ENCODE results near the gene ITM2B. TPM values are rescaled to one million over a fixed set of nuclear protein-coding genes. Genes with fewer than 3 reads are reported as not detected.
"Not testable (repeated sequence)": the region's sequence is repeated elsewhere in the genome, so short reads cannot be mapped to it uniquely, and the experiment has no call there.

Gene ITM2B
- total and polyA plus RNA-seq, 3 experiments from 2014 or later, result 122 to 1,289 (median 127) TPM

DNA sequence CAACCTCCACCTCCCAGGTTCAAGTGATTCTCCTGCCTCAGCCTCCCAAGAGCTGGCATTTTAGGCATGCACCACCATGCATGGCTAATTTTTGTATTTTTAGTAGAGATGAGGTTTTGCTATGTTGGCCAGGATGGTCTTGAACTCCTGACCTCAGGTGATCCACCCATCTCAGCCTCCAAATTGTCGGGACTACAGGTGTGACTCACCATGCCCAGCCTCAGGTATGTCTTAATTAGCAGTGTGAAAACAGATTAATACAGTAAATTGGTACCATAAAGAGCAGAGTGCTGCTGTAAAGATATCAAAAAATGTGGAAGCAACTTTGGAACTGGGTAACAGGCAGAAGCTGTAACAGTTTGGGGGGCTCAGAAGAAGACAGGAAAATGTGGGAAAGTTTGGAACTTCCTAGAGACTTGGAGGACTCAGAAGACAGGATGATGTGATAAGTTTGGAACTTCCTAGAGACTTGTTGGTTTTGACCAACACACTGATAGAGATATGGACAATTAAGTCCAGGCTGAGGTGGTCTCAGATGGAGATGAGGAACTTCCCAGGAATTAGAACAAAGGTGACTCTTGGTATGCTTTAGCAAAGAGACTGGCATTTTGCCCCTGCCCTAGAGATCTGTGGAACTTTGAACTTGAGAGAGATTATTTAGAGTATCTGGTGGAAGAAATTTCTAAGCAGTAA is 17.3 kb upstream of the ITM2B start:
- POLR2A ChIA-PET; H3K9me3 Mint-ChIP-seq; H3K27me3 ChIP-seq (ENCODE audit: insufficient read depth, low read length, poor library complexity, severe bottlenecking); H3K27ac ChIP-seq (ENCODE audit: low read depth, low read length); DNase-seq; H3K27me3 Mint-ChIP-seq; CTCF ChIA-PET; H3K36me3 ChIP-seq (ENCODE audit: insufficient read depth, low read length); H3K9me3 ChIP-seq (ENCODE audit: low read length); H3K4me3 Mint-ChIP-seq; H3K4me3 ChIP-seq (ENCODE audit: low read length): not testable (repeated sequence)
- H3K4me1 ChIP-seq (ENCODE audit: insufficient read depth, low read length), result peaks cover 26% of the 10 kb centered on the region
- peaks cover 0 to 12% (median 3%) of the 10 kb centered on the region in 3 donors for H3K36me3 Mint-ChIP-seq
- H3K4me1 Mint-ChIP-seq, result peaks cover 32 to 54% (median 49%) of the 10 kb centered on the region in 3 donors
- H3K27ac Mint-ChIP-seq, result peak overlapping the region in 3 of 8 donors; percentile 22 to 81 (median 42)

DNA sequence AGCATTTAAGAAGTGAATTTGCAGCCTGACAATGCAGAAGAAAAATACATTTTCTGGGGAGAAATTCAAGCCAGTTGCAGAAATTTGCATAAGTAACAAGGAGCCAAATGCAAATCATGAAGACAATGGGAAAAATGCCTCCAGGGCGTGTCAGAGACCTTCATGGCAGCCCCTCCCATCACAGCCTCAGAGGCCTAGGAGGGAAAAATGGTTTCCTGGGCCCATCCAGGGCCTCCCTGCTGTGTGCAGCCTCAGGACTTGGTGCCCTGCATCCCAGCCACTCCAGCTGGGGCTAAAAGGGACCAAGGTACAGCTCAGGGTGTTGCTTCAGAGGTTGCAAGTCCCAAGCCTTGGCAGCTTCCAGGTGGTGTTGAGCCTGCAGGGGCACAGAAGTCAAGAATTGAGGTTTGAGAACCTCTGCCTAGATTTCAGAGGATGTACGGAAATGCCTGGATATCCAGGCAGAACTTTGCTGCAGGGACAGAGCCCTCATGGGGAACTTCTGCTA is 16.7 kb upstream of the ITM2B start:
- no peaks in the 10 kb centered on the region for H3K27me3 ChIP-seq (ENCODE audit: insufficient read depth, low read length, poor library complexity, severe bottlenecking)
- H3K9me3 ChIP-seq (ENCODE audit: low read length), result no peaks in the 10 kb centered on the region
- no peak for DNase-seq
- Mint-ChIP-seq H3K27me3 (no peaks in the 10 kb centered on the region), H3K4me1 (peaks cover 38 to 59% (median 53%) of the 10 kb centered on the region in 3 donors), H3K36me3 (peaks cover 0 to 12% (median 3%) of the 10 kb centered on the region in 3 donors), H3K4me3 (no peak overlapping the region), H3K9me3 (peaks cover 0 to 1% (median 0%) of the 10 kb centered on the region in 5 donors), H3K27ac (no peak overlapping the region)
- peaks cover 32% of the 10 kb centered on the region for H3K4me1 ChIP-seq (ENCODE audit: insufficient read depth, low read length)
- H3K36me3 ChIP-seq (ENCODE audit: insufficient read depth, low read length), result no peaks in the 10 kb centered on the region
- CTCF ChIA-PET, result no interaction called here
- no peak overlapping the region for H3K4me3 ChIP-seq (ENCODE audit: low read length)
- POLR2A ChIA-PET, result no interaction called here
- H3K27ac ChIP-seq (ENCODE audit: low read depth, low read length), result no peak overlapping the region

DNA sequence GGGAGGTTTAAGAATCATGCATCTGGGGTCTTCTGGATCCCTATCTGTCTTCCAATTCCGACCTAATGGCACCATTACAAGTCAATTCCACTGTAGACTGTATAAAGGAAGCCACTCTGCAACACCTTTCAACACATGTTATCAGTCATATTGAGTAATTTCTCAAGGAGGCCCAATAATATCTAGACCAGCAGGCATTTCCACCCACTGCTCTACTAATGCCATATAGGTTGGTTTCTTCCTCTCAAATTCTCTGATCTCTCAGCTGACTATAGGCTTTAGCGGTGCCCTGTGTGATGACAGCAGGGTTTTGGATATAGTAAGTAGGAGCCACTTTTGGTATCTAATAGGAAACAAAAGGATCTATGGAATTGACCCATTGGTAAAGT is 12.4 kb upstream of the ITM2B start:
- H3K27me3 ChIP-seq (ENCODE audit: insufficient read depth, low read length, poor library complexity, severe bottlenecking), result no peaks in the 10 kb centered on the region
- CTCF ChIA-PET, result interaction anchor here (1.1 to 2.8 kb wide), 9 partner anchors 12 to 183 kb away, joined by 3 to 17 read pairs (median 6); partner anchors contain the start of genes ITM2B, MED4 and NUDT15

DNA sequence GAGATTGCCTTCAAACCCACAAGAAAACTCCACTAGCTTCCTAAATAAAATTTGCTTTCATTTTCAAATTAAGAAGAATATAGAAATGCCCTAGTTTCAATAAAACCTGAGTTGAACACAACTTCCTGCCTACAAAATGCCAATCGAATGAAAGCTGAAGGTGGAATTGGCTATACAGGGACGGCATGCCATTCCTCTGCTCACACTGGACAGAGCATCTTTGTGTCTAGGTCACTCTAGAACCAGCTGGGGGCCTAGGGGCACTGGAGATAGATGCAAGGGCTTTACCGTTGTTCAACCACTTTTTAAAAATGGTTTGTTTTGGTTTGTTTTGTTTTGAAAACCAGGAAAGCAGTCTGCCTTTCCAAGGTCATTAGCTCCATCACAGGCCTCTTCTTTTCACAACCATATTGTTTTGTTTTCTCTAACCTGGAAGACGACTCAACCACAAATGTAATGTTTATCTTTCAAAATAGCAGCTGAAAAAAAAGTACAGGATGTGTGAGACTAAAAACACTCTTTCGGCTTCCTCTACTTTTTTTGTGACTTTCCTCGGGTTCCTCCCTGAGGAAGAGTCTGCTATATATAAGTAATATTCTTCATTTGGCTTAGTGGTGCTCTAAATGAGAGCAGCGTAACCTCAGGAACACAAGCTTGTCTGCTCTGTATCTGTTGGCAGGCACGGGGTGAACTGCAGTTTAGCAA is 11.9 kb upstream of the ITM2B start:
- peak in 2 of 5 donors; percentile 38 to 56 for DNase-seq
- ChIA-PET CTCF (interaction anchor here (1.1 to 2.8 kb wide), 11 partner anchors 12 to 183 kb away, joined by 3 to 17 read pairs (median 5); partner anchors contain the start of genes ITM2B, MED4 and NUDT15), POLR2A (interaction anchor here (0.6 to 3.2 kb wide), 10 partner anchors 11 to 175 kb away, joined by 3 to 44 read pairs (median 4); partner anchors contain the start of genes ITM2B, MED4 and RB1)
- H3K27ac ChIP-seq (ENCODE audit: low read depth, low read length), result peak overlapping the region; percentile 26
- peak overlapping the region; percentile 88 to 99 (median 94) for H3K27ac Mint-ChIP-seq
- H3K27me3 ChIP-seq (ENCODE audit: insufficient read depth, low read length, poor library complexity, severe bottlenecking), result no peaks in the 10 kb centered on the region
- H3K36me3 ChIP-seq (ENCODE audit: insufficient read depth, low read length), result no peaks in the 10 kb centered on the region
- H3K4me3 Mint-ChIP-seq, result peak overlapping the region; percentile 59 to 84 (median 78)
- H3K27me3 Mint-ChIP-seq, result no peaks in the 10 kb centered on the region
- peak overlapping the region; percentile 49 for H3K4me3 ChIP-seq (ENCODE audit: low read length)
- no peaks in the 10 kb centered on the region for H3K9me3 ChIP-seq (ENCODE audit: low read length)
- peaks cover 54% of the 10 kb centered on the region for H3K4me1 ChIP-seq (ENCODE audit: insufficient read depth, low read length)
- H3K9me3 Mint-ChIP-seq, result peaks cover 0 to 1% (median 0%) of the 10 kb centered on the region in 5 donors
- peaks cover 46 to 64% (median 63%) of the 10 kb centered on the region in 3 donors for H3K4me1 Mint-ChIP-seq
- H3K36me3 Mint-ChIP-seq, result peaks cover 0 to 3% (median 3%) of the 10 kb centered on the region in 3 donors

More for the DNA sequence above, 12.4 kb upstream of the ITM2B start:
- Mint-ChIP-seq H3K27ac (peak overlapping the region; percentile 88 to 99 (median 94)), H3K27me3 (no peaks in the 10 kb centered on the region), H3K4me3 (peak overlapping the region; percentile 59 to 84 (median 78)), H3K4me1 (peaks cover 50 to 70% (median 67%) of the 10 kb centered on the region in 3 donors), H3K36me3 (peaks cover 0 to 8% (median 3%) of the 10 kb centered on the region in 3 donors), H3K9me3 (peaks cover 0 to 1% (median 0%) of the 10 kb centered on the region in 5 donors)
- DNase-seq, result no peak
- POLR2A ChIA-PET, result interaction anchor here (0.6 to 3.2 kb wide), 10 partner anchors 11 to 174 kb away, joined by 3 to 44 read pairs (median 4); partner anchors contain the start of genes ITM2B, MED4 and RB1
- H3K4me1 ChIP-seq (ENCODE audit: insufficient read depth, low read length), result peaks cover 54% of the 10 kb centered on the region
- no peaks in the 10 kb centered on the region for H3K9me3 ChIP-seq (ENCODE audit: low read length)
- H3K4me3 ChIP-seq (ENCODE audit: low read length), result peak overlapping the region; percentile 49
- H3K27ac ChIP-seq (ENCODE audit: low read depth, low read length), result peak overlapping the region; percentile 26
- H3K36me3 ChIP-seq (ENCODE audit: insufficient read depth, low read length), result no peaks in the 10 kb centered on the region

DNA sequence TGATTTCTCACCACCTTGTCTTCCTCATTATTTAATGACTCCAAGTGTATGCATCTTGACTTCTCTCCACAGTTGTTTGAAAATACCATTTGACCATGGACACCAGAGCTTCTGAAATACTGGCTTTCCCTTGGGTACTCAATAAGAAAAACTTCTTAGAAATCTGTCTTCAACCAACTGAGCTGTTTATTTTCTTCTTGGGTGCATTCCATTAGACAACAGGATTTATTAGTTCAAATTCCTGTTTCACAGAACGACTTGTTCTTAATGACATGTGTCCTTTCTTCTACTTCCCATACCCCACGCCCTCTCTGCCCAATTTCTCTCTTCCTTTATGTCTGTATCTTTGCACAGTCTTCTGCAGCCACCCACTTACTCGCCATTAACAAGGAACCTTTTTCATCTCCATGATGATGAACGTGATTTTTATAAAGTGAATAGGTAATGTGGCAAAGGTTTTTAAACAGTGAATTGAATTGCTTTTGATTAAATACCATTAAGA is 11.3 kb upstream of the ITM2B start:
- Histone ChIP-seq H3K27me3 (ENCODE audit: insufficient read depth, low read length, poor library complexity, severe bottlenecking) (no peaks in the 10 kb centered on the region), H3K9me3 (ENCODE audit: low read length) (no peaks in the 10 kb centered on the region), H3K4me1 (ENCODE audit: insufficient read depth, low read length) (peaks cover 54% of the 10 kb centered on the region), H3K27ac (ENCODE audit: low read depth, low read length) (no peak overlapping the region), H3K4me3 (ENCODE audit: low read length) (peak overlapping the region; percentile 49), H3K36me3 (ENCODE audit: insufficient read depth, low read length) (no peaks in the 10 kb centered on the region)
- no peak for DNase-seq
- no peaks in the 10 kb centered on the region for H3K27me3 Mint-ChIP-seq
- POLR2A ChIA-PET, result interaction anchor here (0.7 to 3.2 kb wide), 7 partner anchors 11 to 175 kb away, joined by 3 to 44 read pairs (median 4); partner anchors contain the start of genes ITM2B and MED4
- peak overlapping the region; percentile 88 to 99 (median 94) for H3K27ac Mint-ChIP-seq
- CTCF ChIA-PET, result interaction anchor here (1.1 to 2.8 kb wide), 11 partner anchors 11 to 184 kb away, joined by 3 to 17 read pairs (median 5); partner anchors contain the start of genes ITM2B, MED4 and NUDT15
- peak overlapping the region; percentile 59 to 84 (median 78) for H3K4me3 Mint-ChIP-seq
- peaks cover 0 to 1% (median 0%) of the 10 kb centered on the region in 5 donors for H3K9me3 Mint-ChIP-seq
- peaks cover 0 to 3% (median 3%) of the 10 kb centered on the region in 3 donors for H3K36me3 Mint-ChIP-seq
- peaks cover 46 to 65% (median 64%) of the 10 kb centered on the region in 3 donors for H3K4me1 Mint-ChIP-seq

DNA sequence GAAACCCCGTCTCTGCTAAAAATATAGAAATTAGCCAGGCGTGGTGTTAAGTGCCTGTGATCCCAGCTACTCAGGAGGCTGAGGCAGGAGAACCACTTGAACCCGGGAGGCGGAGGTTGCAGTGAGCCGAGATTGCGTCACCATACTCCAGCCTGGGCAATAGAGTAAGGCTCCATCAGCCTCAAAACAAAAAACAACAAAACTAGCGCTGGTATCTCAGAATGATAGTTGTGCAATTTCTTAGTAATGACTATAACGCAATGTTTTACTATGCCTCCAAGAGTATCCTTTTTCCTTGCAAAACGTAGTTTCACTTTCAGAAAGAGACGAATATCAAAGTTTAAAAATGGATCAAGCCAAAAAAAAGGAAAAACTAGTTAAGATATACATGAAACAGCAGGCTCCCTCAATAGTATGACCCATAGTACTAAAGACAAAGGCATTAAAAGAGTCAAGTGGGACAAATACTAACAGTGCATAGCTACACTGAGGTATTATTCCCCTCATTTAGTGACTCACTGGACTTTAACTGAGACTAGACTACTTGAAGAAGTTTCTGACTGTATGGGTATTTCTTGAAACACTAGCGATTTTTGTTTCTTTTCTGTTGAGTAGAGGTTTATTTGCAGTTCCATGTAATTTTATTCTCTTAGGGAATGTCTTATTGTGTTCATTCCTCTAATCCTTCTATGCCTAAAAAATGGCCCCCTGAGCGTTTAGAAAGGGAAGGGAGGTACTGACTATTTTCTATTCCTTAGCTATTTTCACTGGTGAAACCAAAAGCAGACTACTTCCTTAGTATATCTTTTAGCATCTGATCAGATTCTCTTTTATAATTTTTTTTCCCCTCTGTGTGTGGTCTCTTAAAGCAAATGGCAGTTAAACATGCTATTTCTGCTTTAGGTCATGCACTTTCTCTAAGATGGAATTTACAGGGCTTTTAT is 10.4 kb upstream of the ITM2B start:
- no peaks in the 10 kb centered on the region for H3K36me3 ChIP-seq (ENCODE audit: insufficient read depth, low read length)
- H3K9me3 ChIP-seq (ENCODE audit: low read length), result no peaks in the 10 kb centered on the region
- peaks cover 54% of the 10 kb centered on the region for H3K4me1 ChIP-seq (ENCODE audit: insufficient read depth, low read length)
- Mint-ChIP-seq H3K27me3 (no peaks in the 10 kb centered on the region), H3K36me3 (peaks cover 0 to 1% (median 1%) of the 10 kb centered on the region in 3 donors), H3K27ac (peak overlapping the region; percentile 47 to 98 (median 86)), H3K4me1 (peaks cover 45 to 64% (median 61%) of the 10 kb centered on the region in 3 donors), H3K4me3 (peak overlapping the region; percentile 25 to 84 (median 65)), H3K9me3 (peaks cover 0 to 1% (median 0%) of the 10 kb centered on the region in 5 donors)
- peak in 1 of 5 donors; percentile 39 for DNase-seq
- POLR2A ChIA-PET, result interaction anchor here (0.6 to 1.4 kb wide), 2 partner anchors 18 to 65 kb away, joined by 3 read pairs; no protein-coding TSS in a partner anchor
- no peak overlapping the region for H3K27ac ChIP-seq (ENCODE audit: low read depth, low read length)
- H3K4me3 ChIP-seq (ENCODE audit: low read length), result peak overlapping the region; percentile 34
- no peaks in the 10 kb centered on the region for H3K27me3 ChIP-seq (ENCODE audit: insufficient read depth, low read length, poor library complexity, severe bottlenecking)
- CTCF ChIA-PET, result interaction anchor here (1.3 to 2.2 kb wide), 2 partner anchors 10 to 185 kb away, joined by 5 read pairs; partner anchors contain the start of genes ITM2B and NUDT15
